ENCODE measurements around the gene WDR5.
"Not testable (repeated sequence)": the region's sequence is repeated elsewhere in the genome, so short reads cannot be mapped to it uniquely, and the experiment has no call there.

Gene WDR5

DNA sequence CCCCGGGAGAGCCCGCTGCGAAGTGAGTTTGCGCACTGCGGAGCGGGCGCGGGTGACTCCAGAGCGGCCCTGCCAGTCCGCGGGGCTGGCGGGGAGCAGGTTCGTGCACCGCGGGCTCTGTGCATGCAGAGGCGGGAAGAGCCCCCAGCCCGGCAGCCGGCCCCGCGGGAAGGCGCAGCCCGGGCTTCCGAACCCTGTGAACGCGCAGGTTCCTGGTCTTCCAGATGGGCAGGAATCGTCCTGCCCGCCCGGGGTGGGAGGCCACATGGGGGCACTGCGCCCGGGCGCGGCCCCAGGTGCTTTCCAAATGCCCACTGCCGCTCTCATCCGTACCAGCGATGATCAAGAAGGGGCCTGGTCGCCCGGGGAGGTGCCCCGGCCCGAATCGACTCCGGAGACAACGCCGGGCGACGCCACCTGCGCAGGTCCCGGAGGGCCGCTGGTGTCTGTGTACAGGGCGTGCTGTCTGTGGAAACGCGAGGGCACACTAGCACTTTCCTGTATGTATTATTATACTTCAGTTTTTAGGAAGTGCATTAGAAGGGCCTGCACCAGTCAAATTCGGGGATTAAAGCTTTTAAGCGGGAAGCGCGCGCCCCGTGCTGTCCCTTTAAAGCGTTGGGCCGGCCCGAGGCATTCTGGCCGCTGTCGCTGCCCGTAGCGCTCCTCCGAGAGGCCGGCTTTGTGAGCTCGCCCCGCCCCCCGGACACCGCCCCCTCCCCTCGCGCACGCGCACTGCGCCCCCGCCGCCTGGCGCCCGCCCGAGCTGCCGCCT lies at the start of gene WDR5:
Gene WDR5 (plus strand): TSS at position 740 of the 775 bp plus-strand sequence. CDS start 3,796 bp downstream, outside the sequence.
- peak; percentile 87 for DNase-seq (ENCODE audit: low read depth)

DNA sequence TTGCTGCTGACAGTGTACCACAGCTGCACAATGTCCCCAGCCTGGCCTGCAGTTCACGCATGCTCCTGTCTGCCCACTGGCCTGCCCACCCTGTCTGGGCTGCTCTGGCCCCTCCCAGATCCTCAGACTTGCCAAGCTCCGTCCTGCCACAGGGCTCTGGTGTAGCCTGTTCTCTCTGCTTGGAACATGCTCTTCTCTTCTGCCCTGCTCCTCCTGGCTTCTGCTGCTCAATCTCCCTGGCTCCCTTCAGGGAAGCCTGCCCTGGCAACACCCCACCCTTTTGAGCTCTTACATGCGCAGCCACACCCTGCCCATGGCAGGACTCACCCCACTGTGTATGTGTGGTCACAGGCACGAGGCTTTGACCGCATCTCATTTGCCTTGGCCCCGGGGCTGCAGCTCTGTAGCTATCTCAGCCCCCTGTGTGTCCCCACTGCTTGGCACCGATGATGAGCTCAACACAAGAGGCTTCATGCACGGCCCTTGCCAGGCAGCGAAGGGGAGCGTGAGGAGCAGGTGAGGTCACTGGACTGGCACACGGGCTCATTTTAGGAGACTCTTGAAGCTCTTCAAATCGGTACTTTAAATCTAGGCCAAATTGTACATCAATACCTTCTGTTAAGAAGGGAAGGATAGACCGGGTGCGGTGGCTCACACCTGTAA lies 47.7 kb upstream of the WDR5 start:
- no peak for DNase-seq (ENCODE audit: low read depth)

GRCh38 chr9:134089972-134090371 lies 45.9 kb upstream of the WDR5 start:
- no peak for DNase-seq (ENCODE audit: low read depth)

DNA sequence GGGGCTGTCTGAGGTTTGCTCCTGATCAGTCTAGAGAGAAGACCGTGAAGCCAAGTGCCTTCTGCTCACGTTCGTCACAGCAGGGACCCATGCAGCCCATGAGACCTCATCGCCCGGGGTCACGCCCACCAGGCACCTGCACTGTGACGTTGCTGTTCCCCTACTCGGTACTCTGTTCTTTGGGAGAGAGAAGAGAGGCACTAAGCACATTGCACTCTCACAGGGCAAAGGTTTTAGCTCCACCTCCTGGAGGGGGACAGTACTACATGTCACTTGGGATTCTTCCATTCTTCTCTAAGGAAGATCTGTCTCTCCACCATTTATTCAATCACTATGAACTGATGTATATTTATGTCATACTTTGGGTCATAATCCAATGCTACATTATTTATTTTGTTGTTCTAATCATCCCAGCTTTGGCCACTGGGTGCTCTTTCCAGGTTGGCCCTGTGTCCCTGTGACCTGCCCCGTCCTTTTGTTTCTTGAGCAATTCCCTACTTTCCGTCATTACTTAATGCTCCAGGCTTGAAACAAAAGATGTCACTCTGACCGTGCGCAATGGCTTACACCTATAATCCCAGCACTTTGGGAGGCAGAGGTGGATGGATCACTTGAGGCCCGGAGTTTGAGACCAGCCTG lies 36.6 kb upstream of the WDR5 start:
- peak; percentile 17 for DNase-seq (ENCODE audit: low read depth)

- no peak for DNase-seq (ENCODE audit: low read depth)
These were observed 35.8 kb upstream of the WDR5 start for GRCh38 chr9:134100040-134100439.

DNA sequence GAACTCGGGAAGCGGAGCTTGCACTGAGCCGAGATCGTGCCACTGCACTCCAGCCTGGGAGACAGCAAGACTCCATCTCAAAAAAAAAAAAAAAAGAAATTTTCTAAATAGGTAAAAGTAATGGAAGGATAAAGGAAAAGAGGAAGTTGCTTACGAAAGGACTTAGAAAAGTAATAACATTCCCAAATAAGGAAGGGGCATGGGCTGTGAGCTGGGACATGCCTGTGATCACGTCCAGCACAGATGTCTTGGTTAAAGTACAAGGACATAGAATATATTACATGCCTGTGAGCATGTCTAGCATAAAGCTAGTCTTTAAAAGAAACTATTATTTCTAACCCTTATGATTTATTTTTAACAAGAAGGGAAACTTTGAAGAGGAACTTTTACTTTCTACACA lies 34.7 kb upstream of the WDR5 start:
- DNase-seq (ENCODE audit: low read depth): not testable (repeated sequence)

GRCh38 chr9:134101623-134102149 lies 34.2 kb upstream of the WDR5 start:
- DNase-seq (ENCODE audit: low read depth): no peak

DNA sequence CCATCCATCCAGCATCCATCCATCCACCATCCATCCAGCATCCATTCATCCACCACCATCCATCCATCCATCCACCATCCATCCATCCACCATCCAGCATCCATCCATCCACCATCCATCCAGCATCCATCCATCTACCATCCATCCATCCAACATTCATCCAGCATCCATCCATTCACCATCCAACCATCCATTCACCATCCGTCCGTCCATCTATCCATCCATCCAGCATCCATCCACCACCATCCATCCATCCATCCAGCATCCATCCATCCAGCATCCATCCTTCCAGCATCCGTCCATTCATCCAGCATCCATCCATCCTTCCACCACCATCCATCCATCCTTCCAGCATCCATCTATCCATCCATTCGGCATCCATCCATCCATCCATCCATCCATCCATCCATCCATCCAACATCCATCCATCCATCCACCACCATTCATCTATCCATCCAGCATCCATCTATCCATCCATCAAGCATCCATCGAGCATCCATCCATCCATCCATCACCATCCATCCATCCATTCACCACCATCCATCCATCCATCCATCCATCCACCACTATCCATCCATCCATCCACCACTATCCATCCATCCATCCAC lies 32.4 kb upstream of the WDR5 start:
- DNase-seq (ENCODE audit: low read depth): no peak

DNA sequence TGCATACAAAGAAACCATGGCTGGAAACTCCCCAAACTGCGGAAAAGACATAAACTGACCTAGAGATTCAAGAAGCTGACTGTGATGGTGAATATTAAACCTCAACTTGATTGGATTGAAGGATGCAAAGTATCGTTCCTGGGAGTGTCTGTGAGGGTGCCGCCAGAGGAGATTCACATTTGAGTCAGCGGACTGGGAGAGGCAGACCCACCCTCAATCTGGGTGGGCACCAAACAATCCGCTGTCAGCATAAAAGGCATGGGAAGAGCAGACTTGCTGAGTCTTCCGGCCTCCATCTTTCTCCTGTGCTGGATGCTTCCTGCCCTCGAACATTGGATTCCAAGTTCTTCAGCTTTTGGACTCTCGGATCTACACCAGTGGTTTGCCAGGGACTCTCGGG lies 24.8 kb upstream of the WDR5 start:
- no peak for DNase-seq (ENCODE audit: low read depth)

- no peak for DNase-seq (ENCODE audit: low read depth)
These were observed 23.3 kb upstream of the WDR5 start for GRCh38 chr9:134112561-134112960.

DNA sequence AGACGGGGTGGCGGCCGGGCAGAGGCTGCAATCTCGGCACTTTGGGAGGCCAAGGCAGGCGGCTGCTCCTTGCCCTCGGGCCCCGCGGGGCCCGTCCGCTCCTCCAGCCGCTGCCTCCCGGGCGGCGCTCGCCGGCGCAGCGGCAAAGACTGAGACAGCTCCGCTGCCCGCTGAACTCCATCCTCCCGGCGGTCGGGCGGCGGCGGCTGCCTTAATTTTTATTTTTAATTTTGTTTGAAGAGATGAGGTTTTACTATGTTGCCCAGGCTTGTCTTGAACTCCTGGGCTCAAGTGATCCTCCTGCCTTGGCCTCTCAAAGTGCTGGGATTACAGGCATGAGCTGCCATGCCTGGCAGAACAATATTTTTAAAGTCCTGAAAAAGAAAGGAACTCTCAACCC lies 16.9 kb upstream of the WDR5 start:
- DNase-seq (ENCODE audit: low read depth): not testable (repeated sequence)

GRCh38 chr9:134123764-134124128 lies 12.1 kb upstream of the WDR5 start:
- DNase-seq (ENCODE audit: low read depth): no peak

DNA sequence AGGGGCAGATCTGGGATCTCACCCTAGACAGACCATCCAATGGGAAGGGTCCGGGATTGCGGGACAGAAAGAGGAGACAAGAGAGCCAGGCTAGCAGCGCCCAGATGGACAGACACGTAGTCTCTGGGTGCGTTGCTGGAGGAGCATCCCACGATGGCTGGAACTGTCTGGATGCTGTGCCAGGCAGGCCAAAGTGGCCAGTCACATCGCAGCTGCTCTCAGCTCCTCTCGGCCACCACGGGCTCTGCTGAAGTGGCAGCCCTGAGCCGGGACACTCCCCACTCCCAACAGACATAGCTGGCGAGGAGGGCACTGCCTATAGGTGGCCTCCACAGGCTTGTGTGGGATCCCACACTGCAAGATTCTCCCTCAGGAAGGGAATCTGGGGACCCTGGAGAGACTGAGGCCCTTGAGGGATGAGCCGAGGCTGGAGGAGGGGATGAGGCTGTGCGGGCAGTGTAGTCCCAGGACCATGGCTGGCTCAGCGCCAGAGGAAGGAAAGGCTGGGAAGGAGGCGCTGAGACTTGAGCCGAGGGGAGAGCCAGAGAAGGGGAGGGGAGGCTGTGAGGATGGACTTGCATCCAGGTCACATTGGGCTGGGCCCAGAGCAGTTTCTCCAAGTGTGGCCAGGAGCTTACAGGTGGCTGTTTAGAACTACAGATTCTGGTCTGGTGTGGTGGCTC lies 10.3 kb upstream of the WDR5 start:
- DNase-seq (ENCODE audit: low read depth): no peak

DNA sequence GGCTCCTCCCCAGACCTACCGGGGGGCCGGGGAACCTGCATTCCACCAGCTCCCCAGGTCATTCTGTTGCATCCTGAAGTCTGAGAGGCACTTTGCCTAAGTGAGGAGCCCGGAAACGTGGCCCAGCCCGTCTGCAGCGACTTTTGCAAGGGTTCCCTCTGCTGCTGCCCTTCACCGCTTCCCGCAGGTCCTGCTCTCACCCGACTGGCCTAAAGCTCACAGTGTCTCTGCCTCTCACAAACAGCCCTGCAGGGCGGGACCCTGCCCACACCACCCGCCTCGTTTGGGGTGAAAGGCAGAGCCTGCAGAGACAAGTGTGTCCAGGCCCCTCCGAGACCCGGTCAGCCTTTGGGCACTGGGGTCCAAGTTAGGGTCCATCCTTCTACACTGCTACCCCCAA lies 9.5 kb upstream of the WDR5 start:
- DNase-seq (ENCODE audit: low read depth): no peak

GRCh38 chr9:134127065-134127580 lies 8.8 kb upstream of the WDR5 start:
- no peak for DNase-seq (ENCODE audit: low read depth)

DNA sequence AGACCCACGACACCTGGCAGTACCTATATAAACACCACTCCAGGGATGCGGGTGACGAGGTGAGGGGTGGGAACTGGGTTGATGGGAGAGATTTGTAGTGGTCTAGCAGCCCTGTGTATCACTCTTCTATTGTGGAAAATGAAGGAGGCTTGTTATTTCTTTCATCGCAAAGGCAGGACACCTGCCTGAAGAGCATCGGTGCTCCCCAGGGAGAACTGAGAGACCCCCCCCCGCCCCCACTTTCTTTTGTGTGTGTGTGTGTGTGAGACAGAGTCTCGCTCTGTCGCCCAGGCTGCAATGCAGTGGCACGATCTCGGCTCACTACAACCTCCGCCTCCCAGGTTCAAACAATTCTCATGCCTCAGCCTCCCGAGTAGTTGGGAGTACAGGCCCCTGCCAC lies 8.3 kb upstream of the WDR5 start:
- no peak for DNase-seq (ENCODE audit: low read depth)

DNA sequence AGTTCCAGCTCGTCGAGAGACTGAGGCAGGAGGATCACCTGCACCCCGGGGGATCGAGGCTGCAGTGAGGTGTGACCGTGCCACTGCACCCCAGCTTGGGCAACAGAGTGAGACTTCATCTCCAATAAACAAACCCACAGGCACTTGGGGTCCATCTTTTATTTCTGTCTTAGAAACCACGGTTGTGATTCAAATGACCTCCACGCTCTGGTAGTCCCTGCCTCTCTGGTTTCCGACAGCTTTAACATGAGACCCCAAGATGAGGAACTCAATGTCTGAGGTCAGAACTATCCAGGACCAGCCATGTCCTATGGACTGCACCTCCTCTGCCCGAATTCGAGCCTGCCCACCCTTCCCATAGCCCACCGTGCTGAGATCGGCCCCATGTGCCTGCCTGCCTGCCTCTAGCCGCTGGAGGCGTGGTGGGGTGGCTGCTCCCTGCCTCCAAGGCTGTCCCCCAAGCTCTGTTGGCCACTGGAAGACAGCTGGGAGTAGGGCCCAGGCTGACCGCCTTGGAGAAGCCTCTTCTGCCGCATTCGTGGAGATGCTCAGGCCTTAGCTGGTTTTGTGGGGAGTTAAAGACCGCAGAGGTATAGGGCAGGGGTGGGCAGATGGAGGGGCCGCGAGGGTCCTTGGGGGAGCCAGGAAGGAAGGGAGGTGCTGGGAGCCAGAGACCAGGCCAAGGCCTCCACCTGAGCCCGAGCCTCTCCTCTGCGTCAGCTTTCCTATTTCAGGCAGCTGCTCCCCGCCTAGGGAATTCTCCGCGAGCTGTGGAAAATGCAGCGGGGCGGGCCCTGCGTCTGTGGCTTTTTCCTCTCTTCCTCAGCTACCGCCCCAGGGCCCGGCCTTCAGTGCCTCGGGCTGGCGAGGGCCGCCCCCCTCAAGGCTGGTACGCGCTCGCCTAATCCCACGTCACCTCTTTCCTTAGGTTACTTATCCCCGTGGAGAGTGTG lies 6.9 kb upstream of the WDR5 start:
- no peak for DNase-seq (ENCODE audit: low read depth)

DNA sequence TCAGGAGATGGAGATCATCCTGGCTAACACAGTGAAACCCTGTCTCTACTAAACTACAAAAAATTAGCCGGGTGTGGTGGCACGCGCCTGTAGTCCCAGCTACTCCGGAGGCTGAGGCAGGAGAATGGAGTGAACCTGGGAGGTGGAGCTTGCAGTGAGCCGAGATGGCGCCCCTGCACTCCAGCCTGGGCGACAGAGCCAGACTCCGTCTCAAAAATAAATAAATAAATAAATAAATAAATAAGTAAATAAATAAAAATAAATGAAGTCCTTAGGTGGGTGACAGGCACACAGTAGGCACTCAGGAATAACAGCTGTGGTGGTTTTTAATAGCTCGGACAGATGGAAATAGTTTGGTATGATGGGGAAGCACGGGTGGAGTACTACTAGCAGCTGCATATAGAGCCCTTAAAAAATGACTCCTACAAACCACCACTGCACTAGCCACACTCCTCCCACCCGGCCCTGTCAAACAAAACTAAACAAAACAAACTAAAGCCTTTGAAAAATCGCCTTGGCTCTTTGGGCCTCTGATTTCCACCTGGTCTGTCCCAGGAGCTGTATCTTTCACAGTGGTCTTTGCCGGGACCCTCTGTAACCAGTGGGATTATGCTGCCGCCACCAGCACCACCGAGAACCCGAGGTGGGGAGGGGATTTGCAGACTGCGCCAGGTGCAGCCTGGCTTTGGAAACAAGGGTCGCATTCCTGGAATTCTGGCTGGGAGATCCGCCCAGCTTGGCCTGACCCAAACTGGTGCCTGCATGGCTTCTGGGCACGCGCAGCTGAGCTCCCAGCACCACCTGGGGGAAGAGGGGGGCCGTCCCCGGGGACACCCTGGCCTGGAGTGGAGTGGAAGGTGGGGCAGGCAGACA lies 5.1 kb upstream of the WDR5 start:
- DNase-seq (ENCODE audit: low read depth): no peak

DNA sequence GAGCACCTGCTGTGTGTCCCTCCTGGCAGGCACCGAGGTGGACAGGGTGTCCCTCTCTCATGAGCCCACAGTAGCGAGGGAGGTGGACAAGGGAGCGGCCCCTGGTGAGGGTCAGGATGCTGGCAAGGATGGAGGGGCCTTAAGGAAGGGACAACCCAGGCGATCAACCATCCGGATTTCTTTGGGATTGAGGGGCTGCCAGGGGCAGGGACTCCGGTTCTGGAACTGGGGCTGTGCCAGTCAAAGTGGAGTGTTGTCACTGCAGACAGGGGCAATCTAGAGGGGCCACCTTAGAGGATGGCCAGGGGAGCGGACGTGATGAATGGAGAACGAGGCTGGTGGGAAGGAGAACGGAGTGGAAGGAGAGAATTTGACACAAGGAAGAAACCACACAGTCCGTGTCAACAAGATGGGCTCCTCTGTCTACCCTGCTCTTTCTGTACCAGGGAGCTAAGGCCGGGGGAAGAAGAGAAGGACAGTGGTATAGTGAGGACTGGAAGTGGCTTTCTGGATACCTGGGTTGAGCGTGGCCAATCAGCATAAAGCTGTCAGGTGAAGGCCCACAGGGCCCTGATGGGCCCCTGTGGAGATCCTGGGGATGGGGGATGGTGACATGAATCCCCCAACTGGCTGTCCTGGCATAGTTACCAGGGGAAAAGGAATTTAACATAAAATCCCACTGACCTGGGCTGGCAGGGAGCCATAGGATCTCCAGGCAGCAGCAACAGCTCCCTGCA lies 4.2 kb upstream of the WDR5 start:
- no peak for DNase-seq (ENCODE audit: low read depth)
